ENCODE data around the gene TNFAIP3. TPM values are rescaled to one million over a fixed set of nuclear protein-coding genes. Genes with fewer than 3 reads are reported as not detected.
A peak's percentile ranks its signal among the peaks of the same experiment; 100 is the strongest.

The TNFAIP3 gene
- total RNA-seq, 2 donors from 2014 or later: 217 to 268 TPM

DNA sequence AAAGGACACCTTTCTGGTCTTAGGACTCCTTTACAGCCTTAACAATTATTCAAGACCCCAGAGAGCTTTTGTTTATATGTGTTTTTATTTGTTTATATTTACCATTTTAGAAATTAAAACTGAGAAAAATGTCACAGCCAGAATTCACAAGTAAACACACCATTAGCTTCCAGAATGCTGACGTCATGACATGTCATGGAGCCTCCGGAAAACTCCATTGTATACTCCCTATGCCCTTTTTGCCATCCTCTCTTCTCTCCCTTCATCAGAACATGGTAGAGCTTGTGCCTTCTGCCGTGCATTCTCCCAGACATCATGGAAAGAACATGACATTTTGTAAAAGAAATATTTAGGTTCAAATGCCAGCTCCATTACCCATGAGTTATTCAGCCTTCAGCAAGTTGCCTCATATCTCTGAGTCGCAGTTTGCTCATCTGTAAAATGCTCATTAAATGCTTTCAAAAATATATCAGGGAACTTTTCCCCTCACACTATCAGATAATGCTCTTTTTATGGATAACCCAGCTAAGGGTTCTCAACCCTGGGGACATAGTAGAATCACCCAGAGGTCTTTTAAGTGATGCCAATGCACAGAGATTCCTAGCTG lies 27.8 kb downstream of the TNFAIP3 start:
- peaks cover 11 to 42% of the 10 kb centered on the region in 2 donors for H3K36me3 Mint-ChIP-seq
- H3K27ac Mint-ChIP-seq: no peak overlapping the region
- peaks cover 6 to 22% of the 10 kb centered on the region in 2 donors for H3K9me3 Mint-ChIP-seq
- ATAC-seq (no peak), DNase-seq (ENCODE audit: low spot score in 2 of 2) (no peak)

DNA sequence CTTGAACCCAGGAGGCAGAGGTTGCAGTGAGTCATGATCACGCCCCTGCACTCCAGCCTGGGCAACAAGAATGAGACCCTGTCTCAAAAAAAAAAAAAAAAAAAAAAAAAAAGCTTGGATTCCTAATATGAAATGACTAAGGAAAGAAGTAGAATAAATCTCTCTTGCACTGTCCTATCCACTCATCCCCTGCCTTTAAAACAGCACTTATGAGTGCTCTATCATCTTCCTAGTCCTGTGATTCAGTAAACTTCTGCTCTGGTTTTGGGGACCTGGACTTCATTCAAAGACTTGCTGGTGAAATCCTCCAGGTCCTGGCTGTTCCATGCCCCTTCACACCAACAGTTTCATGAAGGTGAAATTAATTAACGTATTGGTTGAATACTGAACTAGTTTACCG lies 29.6 kb downstream of the TNFAIP3 start:
- H3K36me3 Mint-ChIP-seq: peaks cover 7 to 38% of the 10 kb centered on the region in 2 donors
- no peak overlapping the region for H3K27ac Mint-ChIP-seq
- H3K9me3 Mint-ChIP-seq: peaks cover 8 to 23% of the 10 kb centered on the region in 2 donors
- DNase-seq (ENCODE audit: low spot score in 2 of 2) (no peak), ATAC-seq (peak; percentile 51 to 60)

DNA sequence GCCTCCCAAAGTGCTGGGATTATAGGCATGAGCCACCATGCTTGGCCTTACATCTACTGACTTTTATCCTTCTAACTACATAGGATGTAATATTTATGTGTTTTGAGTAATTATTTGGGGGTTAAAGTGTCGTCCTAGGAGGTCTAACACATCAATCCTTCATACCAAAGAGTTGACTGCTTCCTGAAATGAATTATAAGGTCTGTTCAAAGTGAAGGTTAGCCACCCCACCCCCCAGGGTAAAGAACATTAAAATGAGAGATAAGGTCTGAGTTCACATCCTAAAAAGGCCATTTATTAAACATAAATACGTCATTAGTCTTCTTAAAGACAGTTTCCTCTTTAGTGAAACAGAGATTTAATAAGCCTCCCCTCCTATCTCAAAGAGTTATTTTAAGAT lies 33.8 kb downstream of the TNFAIP3 start:
- ATAC-seq (no peak), DNase-seq (ENCODE audit: low spot score in 2 of 2) (no peak)
- peaks cover 9 to 11% of the 10 kb centered on the region in 2 donors for H3K9me3 Mint-ChIP-seq
- no peak overlapping the region for H3K27ac Mint-ChIP-seq
- H3K36me3 Mint-ChIP-seq: peaks cover 12 to 25% of the 10 kb centered on the region in 2 donors

DNA sequence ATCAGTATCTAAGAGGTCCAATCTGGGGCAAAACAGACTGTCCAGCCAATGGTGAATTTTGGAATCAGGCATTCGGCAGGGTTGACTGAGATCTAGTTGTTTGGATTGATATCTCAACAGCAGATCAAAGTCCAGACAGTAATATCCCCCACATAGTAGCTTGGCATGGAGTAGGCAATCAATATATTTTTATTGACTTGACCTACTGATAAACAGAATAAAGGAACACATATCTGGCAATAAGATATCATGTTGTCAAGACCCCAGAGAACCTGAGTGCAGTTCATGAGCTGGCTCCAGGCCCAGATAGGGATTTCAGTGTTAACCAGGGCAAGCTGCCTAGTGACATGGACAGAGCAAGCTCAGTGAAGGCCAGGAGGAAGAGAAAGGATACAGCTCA lies 34.4 kb downstream of the TNFAIP3 start:
- no peak for DNase-seq (ENCODE audit: low spot score in 2 of 2)
- peak overlapping the region; percentile 6 to 51 for H3K27ac Mint-ChIP-seq
- no peak for ATAC-seq
- H3K36me3 Mint-ChIP-seq: peaks cover 12 to 21% of the 10 kb centered on the region in 2 donors
- H3K9me3 Mint-ChIP-seq: peaks cover 7 to 9% of the 10 kb centered on the region in 2 donors

DNA sequence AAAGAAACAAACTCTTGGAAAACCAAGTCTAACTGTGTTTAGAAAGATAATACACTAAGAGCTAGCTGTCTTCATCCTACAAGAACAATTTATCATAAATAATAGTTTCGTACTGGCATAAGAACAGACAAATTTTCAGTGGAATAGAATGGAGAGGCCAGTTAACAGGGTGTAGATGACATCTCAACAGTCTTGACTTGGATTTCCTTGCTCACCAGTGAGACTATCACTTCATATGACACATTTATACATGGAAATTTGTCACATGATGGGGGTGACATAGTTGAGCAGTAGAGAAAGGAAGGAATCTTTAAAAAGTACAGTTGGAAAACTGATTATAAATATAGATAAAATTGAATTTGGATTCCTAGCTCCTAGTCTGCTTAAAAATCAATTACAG lies 35.6 kb downstream of the TNFAIP3 start:
- ATAC-seq (no peak), DNase-seq (ENCODE audit: low spot score in 2 of 2) (no peak)
- Mint-ChIP-seq H3K27ac (peak overlapping the region; percentile 99), H3K36me3 (peaks cover 12 to 21% of the 10 kb centered on the region in 2 donors), H3K9me3 (peaks cover 7 to 9% of the 10 kb centered on the region in 2 donors)

DNA sequence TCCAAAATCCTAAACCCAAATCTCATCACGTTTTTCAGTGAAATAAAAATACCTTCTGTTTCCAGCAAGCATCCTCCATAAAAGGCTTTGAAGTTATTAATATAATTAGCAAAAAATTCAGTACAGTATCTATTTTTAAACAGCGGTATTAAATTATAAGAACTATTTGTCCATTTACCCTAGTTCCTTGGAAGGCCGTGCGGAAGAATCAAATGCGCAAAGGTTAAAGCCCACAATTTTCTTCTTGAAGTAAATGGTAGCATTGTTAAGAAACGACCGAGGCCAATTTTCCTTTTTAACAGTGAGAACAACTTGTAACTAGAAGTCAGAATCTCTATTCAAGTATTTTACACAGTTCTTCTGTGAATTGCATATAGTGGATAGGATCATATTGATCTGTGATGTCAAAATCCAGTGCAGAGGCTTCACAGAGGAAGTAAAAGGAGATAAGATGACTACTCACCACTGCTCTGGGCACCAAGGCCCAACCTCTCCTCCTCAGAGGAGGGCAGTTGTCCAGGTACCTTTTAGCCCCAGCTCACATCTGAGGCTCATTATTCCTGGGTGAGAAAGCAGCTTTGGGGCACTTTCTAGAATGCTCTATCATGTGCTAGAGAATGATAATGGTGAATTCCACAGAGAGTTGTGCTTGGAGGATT lies 36.3 kb downstream of the TNFAIP3 start:
- no peak for ATAC-seq
- peaks cover 12 to 16% of the 10 kb centered on the region in 2 donors for H3K36me3 Mint-ChIP-seq
- DNase-seq (ENCODE audit: low spot score in 2 of 2): no peak
- H3K27ac Mint-ChIP-seq: peak overlapping the region; percentile 99
- H3K9me3 Mint-ChIP-seq: peaks cover 7 to 9% of the 10 kb centered on the region in 2 donors

DNA sequence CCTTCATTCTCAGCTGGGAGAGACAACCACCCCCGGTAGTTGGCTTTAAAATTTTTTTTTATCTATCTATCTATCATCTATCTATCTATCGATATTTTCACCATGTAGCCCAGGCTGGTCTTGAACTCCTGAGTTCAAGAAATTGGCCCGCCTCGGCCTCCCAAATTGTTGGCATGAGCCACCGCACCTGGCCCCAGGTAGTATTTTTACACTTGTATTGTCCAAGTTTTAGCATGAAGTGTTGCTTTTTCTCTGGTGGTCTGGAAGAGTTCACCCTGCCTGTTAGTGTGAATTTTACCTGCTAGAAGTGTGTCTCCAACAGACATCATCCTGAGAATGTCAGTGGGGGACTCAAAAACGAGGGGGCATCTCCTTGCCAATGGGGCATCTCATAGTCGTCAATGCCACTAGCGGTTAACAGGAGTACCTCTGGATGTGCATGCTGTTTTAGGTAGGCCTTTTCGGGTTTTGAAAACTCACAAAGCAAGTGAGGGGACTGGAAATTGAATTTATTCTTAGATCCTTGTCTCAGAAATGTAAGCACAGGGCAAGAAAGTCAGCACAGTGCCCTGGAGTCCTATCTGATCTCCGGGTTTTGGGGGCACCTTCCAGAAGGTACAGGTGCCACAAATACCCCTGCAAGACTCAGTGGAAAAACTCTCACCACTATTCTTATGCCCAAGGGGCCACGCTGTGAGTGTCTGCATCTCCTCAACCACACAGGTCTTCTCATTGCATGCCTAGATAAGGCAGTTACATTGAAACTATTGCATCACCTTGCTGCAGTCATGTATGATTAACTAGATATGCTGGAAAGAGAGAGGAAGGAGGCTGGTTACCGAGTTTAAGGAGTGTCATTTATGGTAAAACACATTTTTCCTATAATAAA lies 37.1 kb downstream of the TNFAIP3 start:
- peak in 1 of 2 donors; percentile 48 for DNase-seq (ENCODE audit: low spot score in 2 of 2)
- peaks cover 16 to 20% of the 10 kb centered on the region in 2 donors for H3K36me3 Mint-ChIP-seq
- H3K27ac Mint-ChIP-seq: peak overlapping the region; percentile 99
- peak; percentile 85 to 86 for ATAC-seq
- peaks cover 9 to 10% of the 10 kb centered on the region in 2 donors for H3K9me3 Mint-ChIP-seq

DNA sequence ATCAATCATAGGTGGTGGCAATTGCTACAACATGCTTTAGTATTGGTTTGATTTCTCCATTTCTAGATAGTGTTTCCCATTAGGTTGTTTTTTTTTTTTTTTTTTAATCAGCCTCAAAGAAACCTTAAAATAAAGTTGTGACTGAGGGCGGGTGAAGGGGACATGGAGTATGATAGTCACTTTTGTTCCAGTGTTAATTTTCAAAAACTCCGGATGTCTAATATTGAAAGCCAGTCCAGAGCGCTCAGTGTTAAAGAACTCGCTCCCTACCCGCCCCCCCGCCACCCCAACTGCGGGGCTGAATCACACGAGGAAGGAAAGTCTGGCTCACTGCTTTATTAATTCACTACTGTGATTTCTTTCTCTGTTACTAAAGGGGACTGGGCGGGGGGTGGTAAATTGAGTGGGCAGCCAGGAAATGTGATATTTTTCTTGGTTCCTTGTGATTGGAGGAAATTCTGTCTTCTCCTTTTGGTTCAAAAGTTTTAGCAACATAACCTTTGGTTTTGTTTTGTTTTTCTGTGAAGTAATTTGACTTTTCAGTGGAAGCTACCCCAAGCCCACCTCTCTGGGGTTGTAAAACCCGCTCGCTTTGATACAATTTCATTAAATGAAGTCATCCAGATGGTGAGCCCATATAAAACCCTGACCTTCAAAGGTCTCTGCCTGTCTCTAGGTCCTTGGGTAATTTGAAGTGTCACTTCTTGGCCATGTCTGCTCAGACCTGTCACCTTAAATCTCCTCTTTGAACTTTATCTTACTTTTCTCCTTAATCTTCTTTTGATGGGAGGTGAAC lies 38.0 kb downstream of the TNFAIP3 start:
- Mint-ChIP-seq H3K36me3 (peaks cover 20 to 27% of the 10 kb centered on the region in 2 donors), H3K27ac (peak overlapping the region; percentile 99), H3K9me3 (peaks cover 9 to 16% of the 10 kb centered on the region in 2 donors)
- DNase-seq (ENCODE audit: low spot score in 2 of 2) (peak; percentile 66 to 72), ATAC-seq (peak; percentile 82 to 83)

DNA sequence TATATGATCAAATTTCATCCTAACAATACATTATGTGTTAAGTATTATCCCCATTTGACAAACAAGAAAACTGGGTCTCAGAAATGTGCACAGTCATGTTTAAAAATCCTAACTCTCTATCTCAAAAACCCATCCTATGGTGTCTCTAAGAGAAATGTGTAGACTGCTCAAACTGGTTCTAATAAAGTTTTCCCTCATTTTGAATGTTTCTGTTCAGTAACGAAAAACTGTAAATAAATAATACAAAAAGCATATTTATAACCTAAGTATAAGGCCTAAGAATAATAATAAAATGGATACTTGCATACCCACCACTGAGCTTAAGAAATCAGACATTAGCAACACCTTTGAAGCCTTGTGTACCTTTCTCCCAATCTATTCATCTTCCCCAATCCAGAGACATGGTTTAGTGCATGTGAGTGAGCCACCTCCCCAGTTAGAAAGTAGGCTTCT lies 39.0 kb downstream of the TNFAIP3 start:
- no peak for ATAC-seq
- DNase-seq (ENCODE audit: low spot score in 2 of 2): no peak

DNA sequence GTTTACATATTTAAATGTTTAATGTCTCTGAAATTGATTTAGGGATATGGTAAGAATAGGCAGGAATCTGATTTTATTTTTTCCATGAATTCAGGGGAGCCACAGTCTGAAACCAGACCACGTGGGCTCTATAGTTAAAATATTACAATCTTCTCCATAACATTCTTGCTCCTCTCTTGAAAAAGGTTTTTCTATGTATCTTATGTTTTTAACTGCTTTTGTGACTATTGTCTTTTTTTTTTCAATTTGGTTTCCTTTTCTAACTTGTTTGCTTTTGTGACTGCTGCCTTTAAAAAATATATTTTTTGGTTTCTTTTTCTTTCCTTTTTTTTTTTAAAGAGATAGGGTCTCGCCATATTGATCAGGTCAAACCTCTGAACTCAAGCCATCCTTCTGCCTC lies 40.1 kb downstream of the TNFAIP3 start:
- Mint-ChIP-seq H3K27ac (peak overlapping the region in 1 of 2 donors; percentile 38), H3K36me3 (peaks cover 15 to 20% of the 10 kb centered on the region in 2 donors), H3K9me3 (peaks cover 2 to 9% of the 10 kb centered on the region in 2 donors)
- DNase-seq (ENCODE audit: low spot score in 2 of 2) (no peak), ATAC-seq (no peak)

More for the DNA sequence above, 39.0 kb downstream of the TNFAIP3 start:
- H3K36me3 Mint-ChIP-seq: peaks cover 20 to 27% of the 10 kb centered on the region in 2 donors
- H3K27ac Mint-ChIP-seq: peak overlapping the region in 1 of 2 donors; percentile 78
- peaks cover 9 to 16% of the 10 kb centered on the region in 2 donors for H3K9me3 Mint-ChIP-seq

DNA sequence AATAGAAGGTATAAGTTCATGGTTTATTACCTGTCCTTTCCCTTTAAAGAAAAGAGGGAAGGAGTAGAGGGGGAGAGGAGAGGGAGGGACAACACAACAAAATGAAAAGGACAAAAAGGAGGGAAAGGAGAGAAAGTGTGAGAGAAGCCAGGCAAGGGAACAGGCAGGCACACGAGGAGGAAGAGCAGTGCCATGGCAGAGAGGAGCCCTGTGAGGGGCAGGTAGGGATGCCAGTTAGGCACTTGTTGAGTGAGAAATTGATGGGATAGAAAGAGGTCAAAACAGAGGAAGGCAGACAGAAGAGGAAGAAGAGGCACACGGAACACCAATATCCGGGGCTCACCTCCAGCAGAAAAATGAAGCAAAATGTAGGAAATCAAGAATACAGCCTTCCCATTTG lies 42.5 kb downstream of the TNFAIP3 start:
- no peak for ATAC-seq
- peaks cover 17 to 21% of the 10 kb centered on the region in 2 donors for H3K36me3 Mint-ChIP-seq
- peak overlapping the region in 1 of 2 donors; percentile 63 for H3K27ac Mint-ChIP-seq
- H3K9me3 Mint-ChIP-seq: peaks cover 12 to 22% of the 10 kb centered on the region in 2 donors
- DNase-seq (ENCODE audit: low spot score in 2 of 2): no peak

DNA sequence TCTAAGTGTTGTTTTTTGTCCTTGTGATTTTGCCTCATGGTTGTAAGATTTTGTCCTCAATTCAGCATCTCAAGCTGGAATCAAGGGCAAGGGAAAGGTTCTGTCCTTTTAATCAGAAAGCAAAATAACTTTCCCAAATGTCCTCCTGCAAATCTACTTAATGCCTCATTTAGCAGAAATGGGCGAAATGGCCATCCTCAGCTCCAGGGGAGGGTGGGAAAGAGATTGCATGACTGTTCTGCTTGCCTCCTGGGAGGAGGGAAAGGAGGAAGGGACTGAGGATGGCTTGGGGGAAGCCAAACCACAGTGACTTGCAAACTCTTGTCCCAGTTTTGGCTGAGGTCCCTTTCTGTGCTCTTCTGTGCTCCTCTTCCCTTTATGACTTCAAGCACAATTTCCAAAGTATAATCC lies 43.4 kb downstream of the TNFAIP3 start:
- no peak for ATAC-seq
- DNase-seq (ENCODE audit: low spot score in 2 of 2): no peak
- Mint-ChIP-seq H3K9me3 (peaks cover 12 to 30% of the 10 kb centered on the region in 2 donors), H3K27ac (no peak overlapping the region), H3K36me3 (peaks cover 22 to 30% of the 10 kb centered on the region in 2 donors)

DNA sequence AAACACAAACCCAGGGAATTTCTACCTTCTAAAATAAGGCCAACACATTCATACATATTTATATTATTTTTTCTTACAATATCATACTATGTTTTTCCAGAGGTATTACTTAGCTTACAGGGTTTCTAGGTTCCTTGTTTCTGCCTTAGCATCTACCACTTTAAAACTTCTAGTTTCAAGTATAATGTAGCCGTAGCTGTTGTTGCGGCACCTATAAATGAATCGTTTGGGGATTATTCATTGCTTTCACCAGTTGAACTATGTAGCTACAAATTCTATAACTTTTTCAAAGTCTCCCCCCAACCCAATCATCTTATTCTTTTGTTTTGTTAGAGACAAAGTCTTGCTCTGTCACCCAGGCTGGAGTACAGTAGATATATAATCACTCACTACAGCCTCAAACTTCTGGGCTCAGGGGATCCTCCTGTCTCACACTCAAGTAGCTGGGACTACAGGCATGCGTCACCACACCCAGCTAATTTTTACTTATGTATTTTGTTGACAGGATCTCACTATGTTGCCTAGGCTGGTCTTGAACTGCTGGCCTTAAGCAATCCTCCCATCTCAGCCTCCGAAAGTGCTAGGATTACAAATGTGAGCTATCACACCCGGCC lies 43.9 kb downstream of the TNFAIP3 start:
- no peak for DNase-seq (ENCODE audit: low spot score in 2 of 2)
- H3K36me3 Mint-ChIP-seq: peaks cover 22 to 35% of the 10 kb centered on the region in 2 donors
- peaks cover 12 to 35% of the 10 kb centered on the region in 2 donors for H3K9me3 Mint-ChIP-seq
- ATAC-seq: no peak
- H3K27ac Mint-ChIP-seq: no peak overlapping the region

DNA sequence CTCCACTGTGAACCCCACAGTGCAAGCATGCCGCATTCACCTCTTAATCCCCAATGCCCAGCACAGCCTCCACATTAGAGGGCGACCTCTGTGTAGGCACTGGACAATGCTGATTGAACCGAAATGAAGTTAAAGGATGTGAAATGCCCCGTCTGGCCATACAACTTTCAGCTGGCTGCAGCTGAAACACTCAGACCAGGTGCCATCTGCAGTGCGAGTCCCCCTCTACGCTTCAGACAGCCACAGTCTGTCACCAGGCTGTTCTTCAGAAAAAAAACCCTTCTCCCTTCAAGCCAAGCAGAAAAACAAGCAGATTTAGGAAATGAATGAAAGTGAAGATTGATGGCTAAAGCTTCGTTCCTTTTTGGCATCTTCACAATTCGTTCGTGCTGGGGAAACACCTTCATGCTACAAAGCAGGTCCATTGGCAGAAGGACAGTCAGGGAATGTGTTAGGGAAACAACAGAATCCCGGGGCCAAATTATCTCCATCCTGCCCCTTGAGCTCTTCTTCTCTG lies 44.7 kb downstream of the TNFAIP3 start:
- peaks cover 22 to 39% of the 10 kb centered on the region in 2 donors for H3K36me3 Mint-ChIP-seq
- DNase-seq (ENCODE audit: low spot score in 2 of 2): no peak

DNA sequence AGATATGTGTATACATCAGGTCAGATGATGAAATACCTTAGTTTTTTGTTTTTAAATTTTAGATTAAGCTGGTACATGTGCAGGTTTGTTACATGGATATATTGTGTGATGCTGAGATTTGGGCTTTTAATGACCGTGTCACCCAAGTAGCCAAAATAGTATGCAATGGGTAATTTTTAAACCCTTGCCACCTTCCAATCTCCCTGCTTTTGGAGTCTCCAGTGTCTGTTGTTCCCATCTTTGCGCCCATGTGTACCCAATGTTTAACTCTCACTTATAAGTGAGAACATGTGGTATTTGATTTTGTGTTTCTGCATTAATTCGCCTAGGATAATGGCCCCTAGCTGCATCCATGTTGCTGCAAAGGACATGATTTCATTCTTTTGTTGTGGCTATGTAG lies 45.8 kb downstream of the TNFAIP3 start:
- no peak for DNase-seq (ENCODE audit: low spot score in 2 of 2)
- Mint-ChIP-seq H3K27ac (no peak overlapping the region), H3K36me3 (peaks cover 22 to 39% of the 10 kb centered on the region in 2 donors), H3K9me3 (peaks cover 12 to 37% of the 10 kb centered on the region in 2 donors)
- no peak for ATAC-seq

More for the DNA sequence above, 44.7 kb downstream of the TNFAIP3 start:
- Mint-ChIP-seq H3K27ac (peak overlapping the region in 1 of 2 donors; percentile 25), H3K9me3 (peaks cover 12 to 37% of the 10 kb centered on the region in 2 donors)
- ATAC-seq: no peak

Data from activated naive CD4-positive, alpha-beta T cell treated with anti-CD3 and anti-CD28 coated beads, Interleukin-2, amount 50 U/mL, for 72 hours (primary cell).